Stimulated activated memory B cell treated with anti-CD40 and anti-IgM and Interleukin-4, amounts not matched to agents 10 μg/mL and 1 μg/mL and 100 μg/mL, for 72 hours (primary cell): ENCODE data around the gene LDLRAD4.

ENCODE experiments used
- ATAC-seq: fragments of 150-1000 bp; cut with Tn5 transposase; 2 replicates; pipeline ENCODE4 v1.10.0; 2021
- H3K27ac Mint-ChIP-seq: one replicate; pipeline ENCODE4 v1.8.0; 2022; ENCODE audit warnings: mild to moderate bottlenecking, mixed read lengths
- H3K27me3 Mint-ChIP-seq: one replicate; pipeline ENCODE4 v1.8.0; 2022; ENCODE audit warnings: mixed read lengths
- H3K36me3 Mint-ChIP-seq: one replicate; pipeline ENCODE4 v1.8.0; 2022; ENCODE audit warnings: mixed read lengths
- H3K4me1 Mint-ChIP-seq: one replicate; pipeline ENCODE4 v1.8.0; 2022; ENCODE audit warnings: mixed read lengths
- H3K4me3 Mint-ChIP-seq: one replicate; pipeline ENCODE4 v1.8.0; 2022; ENCODE audit warnings: mild to moderate bottlenecking, moderate library complexity, mixed read lengths
- H3K9me3 Mint-ChIP-seq: one replicate; pipeline ENCODE4 v1.8.0; 2022; ENCODE audit warnings: mixed read lengths

LDLRAD4 gene

DNA sequence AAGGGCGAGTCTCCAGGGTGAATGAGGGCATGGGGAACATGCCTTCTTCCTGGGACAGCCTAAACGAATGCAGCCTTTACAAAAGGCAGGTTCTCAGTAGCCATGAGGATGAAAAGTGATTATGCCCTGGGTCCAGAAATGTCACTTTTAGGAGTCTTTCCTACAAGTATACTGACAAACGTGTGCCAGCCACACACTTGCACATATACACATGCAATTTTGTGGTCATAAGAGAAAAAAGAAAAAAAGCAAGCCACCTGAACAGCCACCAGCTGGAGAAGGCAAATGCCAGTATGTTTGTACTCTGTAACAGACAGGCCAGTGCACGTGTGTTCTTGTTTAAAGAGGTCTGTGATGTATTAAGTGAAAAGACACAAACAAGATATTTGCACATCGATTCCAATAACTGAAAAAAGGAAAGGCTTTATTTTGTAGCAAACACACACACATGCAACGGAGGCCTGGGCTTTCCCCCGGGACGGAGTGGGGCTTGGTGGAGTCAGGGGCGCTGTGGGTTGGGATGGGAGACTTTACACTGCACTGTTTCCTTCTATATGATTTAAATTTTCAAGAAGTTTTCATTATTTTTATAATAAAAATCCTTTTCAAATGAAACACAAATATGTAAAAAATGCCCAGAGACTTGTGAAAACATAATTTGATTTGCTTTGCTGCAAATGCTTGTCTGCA is 399.4 kb downstream of the LDLRAD4 start:
- Mint-ChIP-seq H3K4me3 (no peak overlapping the region), H3K9me3 (no peaks in the 10 kb centered on the region), H3K4me1 (peaks cover 69% of the 10 kb centered on the region), H3K27me3 (no peaks in the 10 kb centered on the region), H3K36me3 (peaks cover 25% of the 10 kb centered on the region), H3K27ac (no peak overlapping the region)
- ATAC-seq = no peak

GRCh38 chr18:13618760-13619438 is 400.3 kb downstream of the LDLRAD4 start:
- no peak for ATAC-seq
- Mint-ChIP-seq H3K4me1 (peaks cover 60% of the 10 kb centered on the region), H3K27ac (no peak overlapping the region), H3K36me3 (peaks cover 34% of the 10 kb centered on the region), H3K9me3 (no peaks in the 10 kb centered on the region), H3K27me3 (no peaks in the 10 kb centered on the region), H3K4me3 (no peak overlapping the region)

DNA sequence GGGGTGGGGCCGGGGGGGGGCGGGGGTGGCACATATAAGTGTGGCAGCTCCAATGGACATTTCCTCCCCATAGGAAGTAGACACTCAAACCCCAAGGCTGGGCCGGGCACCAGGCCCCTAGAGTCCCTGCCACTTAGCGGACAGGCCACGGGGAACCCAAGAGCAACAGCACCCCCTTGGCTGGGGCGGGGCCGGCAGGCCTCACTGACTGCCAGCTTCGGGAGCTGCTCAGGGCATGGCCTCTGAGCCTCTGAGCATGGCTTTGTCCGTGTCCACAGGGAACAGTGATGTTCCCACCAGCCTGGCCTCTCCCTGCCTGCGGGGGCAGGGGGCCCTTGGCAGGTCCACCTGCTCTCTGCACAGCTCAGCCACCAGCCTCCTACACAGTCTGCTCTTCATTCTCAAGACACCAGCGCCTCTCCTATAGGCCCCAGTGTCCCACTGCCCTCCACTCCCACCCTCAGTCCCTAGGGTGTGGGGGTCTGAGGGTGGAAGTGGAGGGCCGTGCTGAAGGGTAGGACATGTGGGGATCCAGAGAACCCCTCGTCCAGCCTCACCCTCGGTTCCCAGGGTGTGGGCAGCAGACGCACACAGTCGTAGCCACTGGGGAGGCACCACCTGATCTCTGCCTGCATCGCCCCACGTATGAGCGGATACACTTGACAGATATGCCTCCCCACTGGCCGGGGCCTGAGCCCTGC is 401.1 kb downstream of the LDLRAD4 start:
- no peak for ATAC-seq
- peaks cover 53% of the 10 kb centered on the region for H3K4me1 Mint-ChIP-seq
- no peak overlapping the region for H3K27ac Mint-ChIP-seq
- H3K4me3 Mint-ChIP-seq = no peak overlapping the region
- H3K36me3 Mint-ChIP-seq = peaks cover 35% of the 10 kb centered on the region
- H3K27me3 Mint-ChIP-seq = no peaks in the 10 kb centered on the region
- H3K9me3 Mint-ChIP-seq = no peaks in the 10 kb centered on the region

GRCh38 chr18:13620206-13620672 is 401.7 kb downstream of the LDLRAD4 start:
- Mint-ChIP-seq H3K9me3 (no peaks in the 10 kb centered on the region), H3K4me3 (no peak overlapping the region), H3K4me1 (peaks cover 47% of the 10 kb centered on the region), H3K36me3 (peaks cover 36% of the 10 kb centered on the region), H3K27me3 (no peaks in the 10 kb centered on the region), H3K27ac (no peak overlapping the region)
- ATAC-seq = no peak

DNA sequence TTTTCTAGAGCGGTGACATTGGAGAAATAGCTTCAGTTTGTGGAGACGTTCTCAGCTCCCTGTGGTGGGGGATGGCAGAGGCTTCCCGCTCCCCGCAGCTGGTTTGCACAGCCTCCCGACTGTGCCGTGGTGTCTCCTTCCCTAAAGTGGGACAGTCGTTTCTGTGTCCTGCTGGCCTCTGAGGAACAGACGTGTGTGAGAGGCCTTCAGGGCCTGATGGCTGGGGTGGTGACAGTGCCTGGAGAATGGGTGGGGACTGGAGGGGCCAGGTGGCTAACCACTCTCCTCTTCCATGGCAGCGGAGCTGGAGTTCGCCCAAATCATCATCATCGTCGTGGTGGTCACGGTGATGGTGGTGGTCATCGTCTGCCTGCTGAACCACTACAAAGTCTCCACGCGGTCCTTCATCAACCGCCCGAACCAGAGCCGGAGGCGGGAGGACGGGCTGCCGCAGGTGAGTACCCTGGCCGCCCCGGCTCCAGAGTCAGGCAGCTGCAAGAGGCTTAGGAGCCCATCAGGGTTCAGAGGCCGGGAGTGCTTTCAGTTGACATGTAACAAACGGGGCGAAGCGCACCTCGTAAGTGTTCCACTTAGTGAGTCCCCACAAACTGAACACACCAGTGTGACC is 402.4 kb downstream of the LDLRAD4 start:
- peaks cover 40% of the 10 kb centered on the region for H3K4me1 Mint-ChIP-seq
- no peak for ATAC-seq
- H3K27ac Mint-ChIP-seq = no peak overlapping the region
- H3K36me3 Mint-ChIP-seq = peaks cover 39% of the 10 kb centered on the region
- no peaks in the 10 kb centered on the region for H3K9me3 Mint-ChIP-seq
- no peak overlapping the region for H3K4me3 Mint-ChIP-seq
- no peaks in the 10 kb centered on the region for H3K27me3 Mint-ChIP-seq

DNA sequence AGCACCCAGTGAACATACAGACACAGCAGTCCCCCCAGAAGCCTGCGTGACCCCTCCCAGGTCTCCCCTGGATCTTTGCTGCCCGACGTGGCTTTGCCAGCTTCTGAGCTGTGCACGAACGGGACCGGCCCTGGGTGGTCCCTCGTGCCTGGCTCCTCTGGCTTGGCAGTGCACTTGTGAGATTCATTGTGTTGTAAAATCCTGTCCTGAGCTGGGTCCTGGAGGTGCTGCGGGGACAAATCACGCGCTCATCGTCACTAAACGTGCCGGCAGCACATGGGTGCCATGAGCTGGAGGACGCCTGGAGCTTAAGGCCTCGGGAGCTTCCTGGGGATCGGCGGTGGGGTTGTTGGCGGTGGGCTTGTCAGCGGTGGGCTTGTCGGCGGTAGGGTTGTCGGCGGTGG is 402.9 kb downstream of the LDLRAD4 start:
- H3K9me3 Mint-ChIP-seq = no peaks in the 10 kb centered on the region
- no peak for ATAC-seq
- H3K27me3 Mint-ChIP-seq = no peaks in the 10 kb centered on the region
- H3K4me1 Mint-ChIP-seq = peaks cover 35% of the 10 kb centered on the region
- no peak overlapping the region for H3K4me3 Mint-ChIP-seq
- H3K27ac Mint-ChIP-seq = no peak overlapping the region
- H3K36me3 Mint-ChIP-seq = peaks cover 44% of the 10 kb centered on the region

DNA sequence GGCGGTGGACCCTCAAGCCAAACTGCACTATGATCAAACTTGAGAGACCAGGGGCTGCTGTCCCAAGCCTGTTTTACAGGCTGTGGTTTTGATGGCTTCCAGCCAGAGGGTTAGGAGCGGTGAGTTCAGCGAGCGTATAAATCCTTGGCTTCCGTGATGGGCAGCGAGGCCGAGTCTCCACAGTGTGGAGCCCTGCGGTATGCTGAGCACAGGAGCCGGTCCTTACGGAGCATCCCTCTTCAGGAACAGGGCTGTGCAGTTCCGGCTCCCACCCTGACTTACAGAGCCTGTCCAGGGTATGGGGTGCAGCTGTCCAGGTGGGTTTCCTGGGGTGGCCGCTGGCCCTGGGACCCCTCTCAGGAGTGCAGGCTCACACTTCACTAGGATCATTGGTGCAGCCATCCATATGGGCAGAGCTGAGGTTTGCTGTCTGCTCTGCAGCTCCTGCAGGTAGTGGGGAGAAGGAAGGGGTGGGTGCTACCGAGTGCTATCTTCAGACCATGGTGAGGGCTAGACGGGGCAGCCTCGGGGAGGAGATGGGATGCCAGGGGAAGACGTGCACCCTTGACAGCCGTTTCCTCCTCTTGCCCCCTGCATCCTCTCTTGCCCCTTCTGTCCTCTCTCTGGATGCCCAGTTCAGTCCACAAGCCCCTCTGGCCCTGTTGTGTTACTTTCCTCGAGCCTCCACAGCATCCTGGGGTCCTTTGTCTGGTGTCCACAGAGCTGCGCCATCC is 403.5 kb downstream of the LDLRAD4 start:
- no peak overlapping the region for H3K4me3 Mint-ChIP-seq
- ATAC-seq = no peak
- no peaks in the 10 kb centered on the region for H3K27me3 Mint-ChIP-seq
- no peak overlapping the region for H3K27ac Mint-ChIP-seq
- peaks cover 47% of the 10 kb centered on the region for H3K36me3 Mint-ChIP-seq
- H3K9me3 Mint-ChIP-seq = no peaks in the 10 kb centered on the region
- H3K4me1 Mint-ChIP-seq = peaks cover 29% of the 10 kb centered on the region

DNA sequence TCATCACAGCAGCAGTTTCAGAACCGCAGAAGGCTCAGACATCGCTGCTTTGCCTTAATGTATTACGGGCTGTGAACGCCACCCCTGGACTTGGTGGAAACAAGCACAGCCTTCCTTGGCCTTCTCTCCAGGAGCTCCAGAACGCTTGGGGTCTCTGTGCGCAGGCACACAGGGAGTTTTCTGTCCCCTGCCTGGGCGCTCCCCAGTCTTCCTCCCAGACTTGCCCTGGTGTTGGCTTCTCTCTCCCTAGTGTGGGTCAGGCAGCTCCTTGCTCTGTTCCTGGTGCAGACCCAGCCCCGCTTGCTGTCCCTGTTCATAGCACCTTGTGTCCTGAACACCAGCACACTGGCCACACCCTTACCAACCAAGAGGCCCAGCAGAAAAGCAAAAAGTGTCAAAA is 404.2 kb downstream of the LDLRAD4 start:
- ATAC-seq = no peak
- Mint-ChIP-seq H3K9me3 (no peaks in the 10 kb centered on the region), H3K27ac (peak overlapping the region; percentile 33), H3K27me3 (no peaks in the 10 kb centered on the region), H3K4me3 (no peak overlapping the region), H3K36me3 (peaks cover 47% of the 10 kb centered on the region), H3K4me1 (peaks cover 22% of the 10 kb centered on the region)

DNA sequence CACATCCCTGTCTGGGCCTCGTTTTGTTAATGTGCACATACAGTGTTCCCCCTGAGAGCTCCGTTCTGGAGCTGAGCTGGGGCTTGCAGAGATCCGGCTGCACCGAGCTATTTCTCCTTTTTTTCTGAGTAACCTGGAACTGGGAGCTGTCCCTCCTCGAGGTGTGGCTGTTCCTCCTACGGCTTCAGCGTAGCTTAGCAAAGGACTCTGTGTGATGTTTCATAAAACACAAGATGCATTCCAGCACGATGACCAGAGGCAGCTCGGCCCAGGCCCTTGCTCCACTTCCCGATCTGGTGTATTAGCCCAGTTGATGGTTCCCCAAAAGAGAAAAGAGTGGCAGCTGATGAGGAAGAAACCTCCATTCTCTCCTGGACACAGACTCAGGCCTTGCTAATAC is 404.8 kb downstream of the LDLRAD4 start:
- no peaks in the 10 kb centered on the region for H3K27me3 Mint-ChIP-seq
- no peak overlapping the region for H3K4me3 Mint-ChIP-seq
- H3K36me3 Mint-ChIP-seq = peaks cover 47% of the 10 kb centered on the region
- ATAC-seq = no peak
- H3K4me1 Mint-ChIP-seq = peaks cover 19% of the 10 kb centered on the region
- no peaks in the 10 kb centered on the region for H3K9me3 Mint-ChIP-seq
- peak overlapping the region; percentile 33 for H3K27ac Mint-ChIP-seq

- Mint-ChIP-seq H3K36me3 (peaks cover 47% of the 10 kb centered on the region), H3K9me3 (no peaks in the 10 kb centered on the region), H3K27ac (peak overlapping the region; percentile 14), H3K27me3 (no peaks in the 10 kb centered on the region), H3K4me1 (peaks cover 19% of the 10 kb centered on the region), H3K4me3 (no peak overlapping the region)
- ATAC-seq = no peak
Measured at GRCh38 chr18:13623871-13624270, 405.3 kb downstream of the LDLRAD4 start.

GRCh38 chr18:13624563-13625237 is 406.1 kb downstream of the LDLRAD4 start:
- no peak for ATAC-seq
- H3K36me3 Mint-ChIP-seq = peaks cover 47% of the 10 kb centered on the region
- H3K27me3 Mint-ChIP-seq = no peaks in the 10 kb centered on the region
- H3K4me3 Mint-ChIP-seq = no peak overlapping the region
- peaks cover 22% of the 10 kb centered on the region for H3K4me1 Mint-ChIP-seq
- no peaks in the 10 kb centered on the region for H3K9me3 Mint-ChIP-seq
- H3K27ac Mint-ChIP-seq = no peak overlapping the region

DNA sequence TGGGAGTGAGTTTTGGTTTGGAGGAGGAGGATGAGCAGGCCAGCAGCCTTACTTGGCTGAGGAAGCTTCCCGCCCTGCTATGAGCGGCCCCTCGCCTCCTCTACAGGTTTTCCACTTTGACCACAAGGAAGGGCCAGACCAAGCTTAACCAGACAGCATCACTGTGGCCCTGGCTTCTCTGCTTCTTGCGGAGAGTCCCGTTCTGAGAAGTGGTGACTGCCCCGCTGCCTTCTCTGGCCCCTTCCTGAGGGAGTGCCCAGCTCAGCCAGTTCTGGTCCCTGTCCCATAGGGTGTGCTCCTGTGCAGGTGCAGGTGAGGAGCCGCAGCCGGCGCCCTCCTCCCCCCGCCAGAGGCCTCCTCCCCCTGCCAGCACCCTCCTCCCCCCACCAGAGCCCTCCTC is 406.8 kb downstream of the LDLRAD4 start:
- peaks cover 43% of the 10 kb centered on the region for H3K36me3 Mint-ChIP-seq
- no peak for ATAC-seq
- no peak overlapping the region for H3K27ac Mint-ChIP-seq
- peaks cover 23% of the 10 kb centered on the region for H3K4me1 Mint-ChIP-seq
- no peaks in the 10 kb centered on the region for H3K9me3 Mint-ChIP-seq
- no peak overlapping the region for H3K4me3 Mint-ChIP-seq
- H3K27me3 Mint-ChIP-seq = no peaks in the 10 kb centered on the region

- no peak overlapping the region for H3K4me3 Mint-ChIP-seq
- H3K27me3 Mint-ChIP-seq = no peaks in the 10 kb centered on the region
- no peak for ATAC-seq
- peaks cover 37% of the 10 kb centered on the region for H3K36me3 Mint-ChIP-seq
- H3K4me1 Mint-ChIP-seq = peaks cover 19% of the 10 kb centered on the region
- H3K9me3 Mint-ChIP-seq = no peaks in the 10 kb centered on the region
- peak overlapping the region; percentile 72 for H3K27ac Mint-ChIP-seq
Measured at GRCh38 chr18:13625843-13626543, 407.4 kb downstream of the LDLRAD4 start.

DNA sequence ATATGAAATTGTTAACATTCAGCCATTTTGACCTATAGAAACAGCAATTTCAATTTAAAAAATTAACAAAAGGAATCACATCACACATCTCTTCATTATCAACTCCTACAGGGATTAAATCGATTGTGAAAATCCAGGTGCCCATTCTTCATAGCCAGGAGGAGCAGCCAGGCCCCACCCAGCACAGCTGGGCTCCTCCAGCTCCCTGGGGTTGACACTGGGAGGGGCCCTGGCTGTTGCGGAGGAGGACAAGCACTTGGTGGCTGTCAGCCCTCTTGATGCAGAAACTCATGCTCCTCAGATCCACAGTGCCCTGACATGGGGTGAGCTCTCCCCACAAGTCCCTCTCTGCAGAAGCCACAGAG is 408.0 kb downstream of the LDLRAD4 start:
- no peaks in the 10 kb centered on the region for H3K9me3 Mint-ChIP-seq
- no peak for ATAC-seq
- H3K27ac Mint-ChIP-seq = peak overlapping the region; percentile 72
- no peaks in the 10 kb centered on the region for H3K27me3 Mint-ChIP-seq
- peaks cover 37% of the 10 kb centered on the region for H3K36me3 Mint-ChIP-seq
- H3K4me3 Mint-ChIP-seq = no peak overlapping the region
- H3K4me1 Mint-ChIP-seq = peaks cover 19% of the 10 kb centered on the region
